Upper lobe of left lung (tissue), 6 donors: ENCODE data around the gene FAM161A. TPM values are rescaled to one million over a fixed set of nuclear protein-coding genes. Genes with fewer than 3 reads are reported as not detected.

Source experiments
- ATAC-seq, 2 donors: fragments of 200-7000 bp; cut with Tn5 transposase; one replicate each; pipeline ENCODE4 v1.9.1; 2022; ENCODE audit warnings: mild to moderate bottlenecking in 2 of 2, moderate library complexity in 2 of 2; ENCODE audit not compliant: low FRiP score in 2 of 2
- DNase-seq, 2 donors: peaks; one replicate each; pipeline ENCODE4 v3.0.0-alpha.2; 2019 to 2020
- H3K27ac ChIP-seq, 4 donors: fragments of 200-600 bp; sonication (generic); one replicate each; pipeline ENCODE4 v1.5.1; 2016 to 2019
- H3K27me3 ChIP-seq, 4 donors: fragments of 200-600 bp; sonication (generic); one replicate each; pipeline ENCODE4 v1.5.1; 2017 to 2019
- H3K36me3 ChIP-seq, 4 donors: fragments of 200-600 bp; sonication (generic); one replicate each; pipeline ENCODE4 v1.5.1; 2016 to 2019
- H3K4me1 ChIP-seq, 4 donors: fragments of 200-600 bp; sonication (generic); one replicate each; pipeline ENCODE4 v1.5.1; 2018 to 2019
- H3K4me3 ChIP-seq, 4 donors: fragments of 200-600 bp; sonication (generic); one replicate each; pipeline ENCODE4 v1.5.1; 2017 to 2019; ENCODE audit warnings: mild to moderate bottlenecking in 2 of 4, moderate library complexity in 1 of 4
- H3K9me3 ChIP-seq, 4 donors: fragments of 200-600 bp; sonication (generic); one replicate each; pipeline ENCODE4 v1.5.1; 2018 to 2019
- CTCF ChIP-seq, 6 experiments: fragments of 450-650 bp in 4 of 6; fragments of 200-600 bp in 2 of 6; sonication (generic) in 2 of 6; IDR thresholded peaks; one replicate each; pipeline ENCODE4 v1.5.1; 2016 to 2019; ENCODE audit warnings: antibody characterized with exemption in 6 of 6
- EP300 ChIP-seq, 4 donors: sonication (generic); formaldehyde crosslinking; IDR thresholded peaks; one replicate each; pipeline ENCODE4 v1.5.1; 2017; ENCODE audit warnings: antibody characterized with exemption in 4 of 4, control low read depth in 2 of 4
- POLR2A ChIP-seq, 4 donors: fragments of 450-650 bp; IDR thresholded peaks; one replicate each; pipeline ENCODE4 v1.5.1; 2016 to 2017; ENCODE audit warnings: antibody characterized with exemption in 4 of 4, mild to moderate bottlenecking in 2 of 4
- POLR2AphosphoS5 ChIP-seq, 2 donors: sonication (generic); formaldehyde crosslinking; IDR thresholded peaks; one replicate each; pipeline ENCODE4 v1.5.1; 2017; ENCODE audit warnings: antibody characterized with exemption in 2 of 2
- WGBS, 2 donors: methylation state at CpG; one replicate each; pipeline ENCODE4 v1.1.5; 2017 to 2018; 5-methylcytosine and 5-hydroxymethylcytosine counted together
- total RNA-seq, 6 donors: library from RNA; depleted of rRNA in 4 of 6; stranded (reverse); fragments of >200 nt in 4 of 6; gene quantifications; one replicate each; pipeline versions ENCODE4 v1.1.0 to v1.2.1, GENCODE V29; 2016 to 2021
- donor health status: DM: no; HTN: no; CAD: no; lungs with moderate emphysema.
- donor health status: DM: no; HTN: yes; CAD: no; lungs with severe emphysema.

FAM161A gene
- 1 to 10 TPM; 1.7 to 7.2 (median 2.7) TPM for total RNA-seq

- Histone ChIP-seq H3K36me3 (no peaks in the 10 kb centered on the region), H3K4me1 (peaks cover 5 to 15% (median 8%) of the 10 kb centered on the region in 4 donors), H3K9me3 (no peaks in the 10 kb centered on the region), H3K4me3 (peak within 1 kb of the TSS; percentile 70 to 93 (median 82)), H3K27ac (peak within 1 kb of the TSS; percentile 66 to 92 (median 84)), H3K27me3 (no peaks in the 10 kb centered on the region)
- TF ChIP-seq CTCF (IDR thresholded peaks at IDR 0.05) (no peak), EP300 (IDR thresholded peaks at IDR 0.05) (no peak), POLR2AphosphoS5 (IDR thresholded peaks at IDR 0.05) (peak in 1 of 2 donors; percentile 7), POLR2A (IDR thresholded peaks at IDR 0.05) (peak in 2 of 4 donors; percentile 17 to 49)
- ATAC-seq, result peak; percentile 96 to 97
- peak; percentile 90 to 95 for DNase-seq
- 0% methylated on average over 17 to 22 of the region's 50 CpGs for WGBS, 2 donors
These were observed at the start of gene FAM161A for GRCh38 chr2:61853847-61854563. TSS of gene FAM161A (minus strand) at chr2:61854060. CDS start at chr2:61854041, 19 bp downstream.

- WGBS, 2 donors, result 54 to 55% methylated on average over 1 of the region's 1 CpG
- DNase-seq (no peak), ATAC-seq (no peak)
- Histone ChIP-seq H3K36me3 (no peaks in the 10 kb centered on the region), H3K27ac (no peak overlapping the region), H3K4me3 (no peak overlapping the region), H3K9me3 (no peaks in the 10 kb centered on the region), H3K4me1 (peaks cover 0 to 6% (median 3%) of the 10 kb centered on the region in 4 donors), H3K27me3 (no peaks in the 10 kb centered on the region)
- TF ChIP-seq POLR2A (IDR thresholded peaks at IDR 0.05) (no peak), CTCF (IDR thresholded peaks at IDR 0.05) (no peak), EP300 (IDR thresholded peaks at IDR 0.05) (no peak), POLR2AphosphoS5 (IDR thresholded peaks at IDR 0.05) (no peak)
These were observed 46.4 kb upstream of the FAM161A start for GRCh38 chr2:61900281-61900680.

DNA sequence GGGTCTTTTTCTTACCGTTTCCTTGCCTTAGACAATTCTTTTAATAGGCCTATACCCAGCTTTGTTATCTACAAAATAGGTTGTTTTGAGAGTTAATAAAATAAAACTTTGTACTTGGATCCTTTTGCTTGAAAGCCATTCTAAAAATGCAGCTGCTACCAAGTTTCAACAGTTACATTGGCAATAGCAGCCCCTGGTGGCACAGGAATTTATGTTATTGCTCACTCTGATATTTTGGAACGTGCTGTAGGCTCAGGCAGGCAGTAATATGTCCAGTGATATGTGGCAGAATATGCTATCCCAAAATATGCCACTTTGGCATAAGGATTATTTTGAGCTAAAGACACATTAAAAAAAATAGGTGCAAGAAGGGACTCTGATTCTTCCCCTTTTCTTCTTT lies 45.0 kb upstream of the FAM161A start:
- DNase-seq (no peak), ATAC-seq (no peak)
- Histone ChIP-seq H3K4me1 (no peaks in the 10 kb centered on the region), H3K9me3 (no peaks in the 10 kb centered on the region), H3K4me3 (no peak overlapping the region), H3K27me3 (no peaks in the 10 kb centered on the region), H3K36me3 (no peaks in the 10 kb centered on the region), H3K27ac (no peak overlapping the region)
- 46 to 49% methylated on average over 2 of the region's 2 CpGs for WGBS, 2 donors
- no peak for TF ChIP-seq POLR2A (IDR thresholded peaks at IDR 0.05)
- TF ChIP-seq EP300 (IDR thresholded peaks at IDR 0.05), result no peak
- TF ChIP-seq POLR2AphosphoS5 (IDR thresholded peaks at IDR 0.05), result no peak
- TF ChIP-seq CTCF (IDR thresholded peaks at IDR 0.05), result no peak

- peaks cover 20 to 29% (median 21%) of the 10 kb centered on the region in 4 donors for H3K4me1 ChIP-seq
- H3K27ac ChIP-seq, result peak within 1 kb of the TSS; percentile 94 to 97 (median 94)
- peak within 1 kb of the TSS; percentile 57 to 77 (median 73) for H3K4me3 ChIP-seq
- H3K36me3 ChIP-seq, result peaks cover 3 to 25% (median 10%) of the 10 kb centered on the region in 4 donors
- WGBS, 2 donors, result 2% methylated on average over 49 to 52 of the region's 74 CpGs
- TF ChIP-seq POLR2A (IDR thresholded peaks at IDR 0.05) (peak in 3 of 4 donors; percentile 81 to 90 (median 87)), CTCF (IDR thresholded peaks at IDR 0.05) (peak in 3 of 6 experiments; percentile 17 to 22 (median 20)), POLR2AphosphoS5 (IDR thresholded peaks at IDR 0.05) (peak; percentile 92 to 98), EP300 (IDR thresholded peaks at IDR 0.05) (peak in 1 of 4 donors; percentile 60)
- H3K9me3 ChIP-seq, result no peaks in the 10 kb centered on the region
- peak; percentile 84 to 98 for DNase-seq
- H3K27me3 ChIP-seq, result no peaks in the 10 kb centered on the region
- peak; percentile 96 to 98 for ATAC-seq
These were observed 34.6 kb upstream of the FAM161A start, which contains the start of gene CCT4 for GRCh38 chr2:61888267-61889055. TSS of gene CCT4 (minus strand) at chr2:61888656. CDS start at chr2:61888507, 149 bp downstream.
